Heart left ventricle (tissue), 16 donors: ENCODE results near the gene CNN2. TPM values are rescaled to one million over a fixed set of nuclear protein-coding genes. Genes with fewer than 3 reads are reported as not detected.

Source experiments
- ATAC-seq, 4 donors: fragments of 200-7000 bp; cut with Tn5 transposase; one replicate each; pipeline ENCODE4 v1.9.1; 2020 to 2022; ENCODE audit warnings: moderate library complexity in 4 of 4, mild to moderate bottlenecking in 3 of 4, moderate number of reproducible peaks in 1 of 4
- DNase-seq, 5 donors: peaks; one replicate each; pipeline ENCODE4 v3.0.0-alpha.2; 2020
- H3K27ac ChIP-seq, 12 donors: fragments of 200-600 bp; sonication (generic) in 4 of 12; one replicate each; pipeline versions ENCODE4 v1.5.0 to v1.8.0; 2016 to 2022; ENCODE audit warnings: mild to moderate bottlenecking in 2 of 12
- H3K27me3 ChIP-seq, 9 donors: fragments of 200-600 bp; sonication (generic) in 2 of 9; one replicate each; pipeline versions ENCODE4 v1.5.1 to v1.8.0; 2016 to 2022; ENCODE audit warnings: mild to moderate bottlenecking in 3 of 9
- H3K36me3 ChIP-seq, 9 donors: fragments of 200-600 bp; sonication (generic) in 2 of 9; one replicate each; pipeline versions ENCODE4 v1.5.0 to v1.8.0; 2018 to 2022; ENCODE audit warnings: mild to moderate bottlenecking in 2 of 9
- H3K4me1 ChIP-seq, 12 donors: fragments of 200-600 bp; sonication (generic) in 4 of 12; one replicate each; pipeline versions ENCODE4 v1.5.0 to v1.8.0; 2016 to 2022; ENCODE audit warnings: mild to moderate bottlenecking in 3 of 12
- H3K4me3 ChIP-seq, 12 donors: fragments of 200-600 bp; sonication (generic) in 4 of 12; one replicate each; pipeline versions ENCODE4 v1.5.0 to v1.8.0; 2017 to 2022; ENCODE audit warnings: mild to moderate bottlenecking in 9 of 12, moderate library complexity in 4 of 12
- H3K9me3 ChIP-seq, 12 donors: fragments of 200-600 bp; sonication (generic) in 4 of 12; one replicate each; pipeline versions ENCODE4 v1.5.0 to v1.8.0; 2016 to 2022; ENCODE audit warnings: mild to moderate bottlenecking in 1 of 12
- CTCF ChIP-seq, 12 donors: fragments of 200-600 bp; sonication (generic) in 4 of 12; IDR thresholded peaks; one replicate each; pipeline versions ENCODE4 v1.5.0 to v1.8.0; 2018 to 2022; ENCODE audit warnings: antibody characterized with exemption in 12 of 12, mild to moderate bottlenecking in 5 of 12
- POLR2A ChIP-seq, 2 donors: fragments of 450-650 bp; IDR thresholded peaks; one replicate each; pipeline ENCODE4 v1.6.1; 2017; ENCODE audit warnings: antibody characterized with exemption in 2 of 2, mild to moderate bottlenecking in 2 of 2, moderate library complexity in 2 of 2
- WGBS, 4 donors: extraction: QIAGEN DNeasy Blood & Tissue Kit in 2 of 4; methylation state at CpG; one replicate each; pipeline versions ENCODE4 v1.1.5 to v1.1.7; 2013 to 2018; 5-methylcytosine and 5-hydroxymethylcytosine counted together
- intact Hi-C, 10 donors: fragments of 100-400 bp; cut with DNase I; formaldehyde crosslinking; loops; one replicate each; pipeline versions ENCODE4 v1.11.1 to v1.14.2; 2022
- polyA plus RNA-seq, 2 donors: library from polyadenylated mRNA; stranded (reverse); fragments of 200-250 nt; gene quantifications; one replicate each; pipeline ENCODE4 v1.2.3, GENCODE V29; 2013
- total RNA-seq, 9 donors: library from RNA; depleted of rRNA in 2 of 9; stranded (reverse); fragments of >200 nt in 2 of 9; fragmentation: NEBNext Ultra II Directional in 3 of 9; extraction: Animal tissue kit (Norgen Biotek cat#: 25700) in 3 of 9; gene quantifications; one replicate each; pipeline versions ENCODE4 v1.1.0 to v1.2.4, GENCODE V29; 2016 to 2023
- donor health status: ischemic (EF 13 %, LVEDD 7.1; RV severe dilation, severe dysfunction).
- donor health status: healthy with polysubstance abuse.
- donor health status: DM: no; HTN: yes; CAD: no.
- donor health status: DM: no; HTN: no; CAD: no.
- donor health status: ischemic (EF 25% LVEDD 6.9; RV normal size, moderate dysfunction).
- donor health status: ischemic (EF 25% LVEDD 5.7; RV mildly dilated, moderate dysfunction).
- donor health status: healthy.
- donor health status: DM: yes; HTN: yes; CAD: no.
- donor health status: ischemic (EF 35%, LVEDD 5.7; RV mildly dilated, moderate dysfunction).
- donor health status: nonischemic (EF 11% LVEDD 7.7; RV severe dilation, severe dysfunction).
- donor health status: DM: yes; HTN: yes; CAD: no.
- donor health status: PGD.
- donor health status: ischemic (EF 29% LVEDD 5.4; RV normal size, mild dysfunction).
- donor health status: nonischemic (EF 23%, LVEDD 6.1; RV moderate dilation, normal function).

CNN2 gene
- total and polyA plus RNA-seq, 11 donors = 26.2 to 98.5 (median 58.2) TPM

DNA sequence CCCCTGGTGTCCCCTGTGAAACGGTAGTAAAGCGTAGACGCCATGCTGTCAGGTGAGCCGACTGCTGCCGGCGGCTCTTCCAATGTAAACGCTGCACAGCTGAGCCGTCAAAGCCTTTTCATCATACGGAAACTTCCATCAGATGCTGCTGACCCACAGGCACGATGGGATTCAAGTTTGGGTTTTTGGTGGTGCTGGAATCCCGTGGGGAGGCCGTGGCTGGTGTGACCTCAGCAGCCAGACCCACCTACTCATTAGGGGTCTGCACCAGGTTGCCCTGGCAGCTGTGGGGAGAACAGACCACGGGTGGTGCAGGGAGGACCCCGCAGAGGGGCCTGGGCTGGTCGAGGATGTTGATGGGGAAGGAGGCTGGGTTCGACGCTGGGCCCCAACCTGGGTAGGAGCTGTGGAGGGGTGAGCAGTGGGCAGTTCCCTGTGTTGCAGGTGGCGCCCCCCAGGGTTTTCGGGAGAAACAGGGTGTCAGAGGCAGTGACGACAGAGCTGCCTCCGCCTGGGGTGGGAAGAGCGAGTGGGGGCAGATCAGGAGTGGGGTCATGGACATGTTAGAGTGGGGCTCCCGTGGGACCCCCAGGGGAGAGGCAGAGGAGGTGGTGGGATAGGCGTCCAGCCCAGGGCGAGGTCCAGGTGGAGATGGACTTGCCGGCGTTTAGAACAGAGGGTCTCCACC lies 19.6 kb upstream of the CNN2 start:
- WGBS, 4 donors = 77 to 84% (median 83%) methylated on average over 23 to 27 of the region's 27 CpGs
- peak in 1 of 5 donors; percentile 54 for DNase-seq
- no peak overlapping the region for H3K27ac ChIP-seq
- peaks cover 0 to 39% (median 24%) of the 10 kb centered on the region in 9 donors for H3K36me3 ChIP-seq
- H3K9me3 ChIP-seq = no peaks in the 10 kb centered on the region
- H3K4me3 ChIP-seq = no peak overlapping the region
- ATAC-seq = no peak
- peaks cover 0 to 17% (median 2%) of the 10 kb centered on the region in 9 donors for H3K27me3 ChIP-seq
- intact Hi-C loops = no loop called here
- no peak for TF ChIP-seq POLR2A (IDR thresholded peaks at IDR 0.05)
- TF ChIP-seq CTCF (IDR thresholded peaks at IDR 0.05) = no peak
- H3K4me1 ChIP-seq = peaks cover 0 to 8% (median 0%) of the 10 kb centered on the region in 12 donors

DNA sequence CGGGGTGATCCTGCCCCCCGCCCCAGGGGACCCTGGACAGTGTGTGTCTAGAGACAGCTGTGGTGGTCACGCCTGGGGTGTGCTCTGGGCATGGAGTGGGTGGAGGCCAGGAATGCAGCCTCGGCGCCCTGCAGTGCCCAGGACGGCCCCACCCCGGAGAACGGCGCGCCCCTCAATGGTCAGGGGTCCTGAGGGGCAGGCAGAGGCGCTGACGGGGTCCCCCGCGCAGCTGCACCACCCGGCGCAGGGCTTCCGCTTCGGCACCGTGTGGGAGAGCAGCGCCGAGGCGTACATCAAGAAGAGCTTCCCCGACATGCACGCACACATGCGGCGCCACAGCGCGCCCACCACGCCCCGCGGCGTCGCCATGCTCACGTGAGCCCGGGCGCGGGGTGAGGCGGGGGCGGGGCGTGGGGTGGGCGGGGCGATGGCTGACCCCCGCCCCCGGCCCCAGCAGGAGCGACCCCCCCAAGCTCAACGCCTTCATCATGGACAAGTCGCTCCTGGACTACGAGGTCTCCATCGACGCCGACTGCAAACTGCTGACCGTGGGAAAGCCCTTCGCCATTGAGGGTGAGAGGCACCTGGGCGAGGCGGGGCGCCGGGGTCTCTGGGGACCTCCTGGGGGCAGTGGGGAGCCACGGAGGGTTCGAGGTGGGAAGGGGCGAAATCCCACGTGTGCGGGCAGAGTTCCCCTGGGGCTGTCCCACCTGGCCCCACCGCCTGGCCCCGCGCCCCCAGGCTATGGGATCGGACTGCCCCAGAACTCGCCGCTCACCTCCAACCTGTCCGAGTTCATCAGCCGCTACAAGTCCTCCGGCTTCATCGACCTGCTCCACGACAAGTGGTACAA lies 18.8 kb upstream of the CNN2 start:
- ATAC-seq (no peak), DNase-seq (peak in 1 of 5 donors; percentile 56)
- no peaks in the 10 kb centered on the region for H3K9me3 ChIP-seq
- peaks cover 0 to 47% (median 32%) of the 10 kb centered on the region in 9 donors for H3K36me3 ChIP-seq
- H3K4me1 ChIP-seq = peaks cover 0 to 7% (median 0%) of the 10 kb centered on the region in 12 donors
- no peak overlapping the region for H3K4me3 ChIP-seq
- H3K27me3 ChIP-seq = peaks cover 0 to 10% (median 0%) of the 10 kb centered on the region in 9 donors
- no peak for TF ChIP-seq CTCF (IDR thresholded peaks at IDR 0.05)
- no peak for TF ChIP-seq POLR2A (IDR thresholded peaks at IDR 0.05)
- 94 to 96% (median 95%) methylated on average over 53 to 73 of the region's 73 CpGs for WGBS, 4 donors
- intact Hi-C loops = no loop called here
- no peak overlapping the region for H3K27ac ChIP-seq

DNA sequence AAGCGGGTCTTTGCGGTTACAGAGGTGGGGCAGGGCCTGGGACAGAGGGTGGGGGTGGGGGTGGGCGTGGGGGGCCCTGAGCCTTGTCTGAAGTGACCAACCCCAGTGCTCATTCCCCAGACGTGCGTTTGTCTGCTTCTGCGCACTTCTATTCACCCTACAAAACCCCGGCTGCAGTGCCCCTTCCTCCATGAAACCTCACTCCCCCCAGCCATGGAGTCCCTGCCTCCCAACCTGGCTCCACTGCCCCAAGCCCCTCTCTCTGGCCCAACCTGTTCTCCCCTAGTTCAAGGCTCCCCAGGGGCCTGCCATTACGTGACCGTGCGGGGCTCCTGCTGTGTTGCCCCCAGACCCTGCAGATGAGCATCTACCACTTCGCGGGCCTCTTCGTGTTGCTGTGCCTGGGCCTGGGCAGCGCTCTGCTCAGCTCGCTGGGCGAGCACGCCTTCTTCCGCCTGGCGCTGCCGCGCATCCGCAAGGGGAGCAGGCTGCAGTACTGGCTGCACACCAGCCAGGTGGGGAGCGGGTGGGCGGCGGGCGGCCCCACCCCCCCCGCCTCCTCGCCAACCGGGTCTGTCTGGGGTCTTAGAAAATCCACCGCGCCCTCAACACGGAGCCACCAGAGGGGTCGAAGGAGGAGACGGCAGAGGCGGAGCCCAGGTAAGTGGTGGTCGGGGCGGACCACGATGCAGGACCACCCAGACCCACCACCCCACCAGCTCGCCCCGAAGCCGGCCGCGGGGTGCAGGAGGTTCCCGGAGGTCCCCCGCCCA lies 18.0 kb upstream of the CNN2 start:
- no peaks in the 10 kb centered on the region for H3K9me3 ChIP-seq
- no peak overlapping the region for H3K27ac ChIP-seq
- 90 to 97% (median 95%) methylated on average over 30 to 45 of the region's 45 CpGs for WGBS, 4 donors
- H3K4me3 ChIP-seq = no peak overlapping the region
- intact Hi-C loops = no loop called here
- H3K4me1 ChIP-seq = peaks cover 0 to 7% (median 0%) of the 10 kb centered on the region in 12 donors
- H3K27me3 ChIP-seq = peaks cover 0 to 5% (median 0%) of the 10 kb centered on the region in 9 donors
- peaks cover 0 to 55% (median 40%) of the 10 kb centered on the region in 9 donors for H3K36me3 ChIP-seq
- DNase-seq (peak in 1 of 5 donors; percentile 55), ATAC-seq (no peak)
- TF ChIP-seq CTCF (IDR thresholded peaks at IDR 0.05) (no peak), POLR2A (IDR thresholded peaks at IDR 0.05) (no peak)
